GM21786 (cell line): ENCODE data around the gene C1RL.

Experiments used
- ATAC-seq: cut with Tn5 transposase; IDR thresholded peaks from one replicate; pipeline ENCODE4 v1.9.1; 2021; ENCODE audit not compliant: unreplicated experiment

C1RL gene

GRCh38 chr12:7137908-7138307, 28.9 kb upstream of the C1RL start:
- no peak for ATAC-seq

DNA sequence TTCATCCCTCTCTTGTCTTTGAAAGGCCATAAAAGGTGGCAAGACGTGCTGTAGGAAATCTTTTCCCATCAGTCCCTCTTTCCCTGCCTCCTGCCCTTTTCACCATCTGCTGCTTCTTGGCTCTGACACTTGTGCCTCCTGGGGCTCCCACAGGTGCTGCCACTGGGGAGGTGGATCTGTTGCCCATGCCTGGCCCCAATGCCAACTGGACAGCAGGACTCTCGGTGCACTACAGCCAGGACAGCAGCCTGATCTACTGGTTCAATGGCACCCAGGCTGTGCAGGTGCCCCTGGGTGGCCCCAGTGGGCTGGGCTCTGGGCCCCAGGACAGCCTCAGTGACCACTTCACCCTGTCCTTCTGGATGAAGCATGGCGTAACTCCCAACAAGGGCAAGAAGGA, 27.7 kb upstream of the C1RL start:
- ATAC-seq = no peak

DNA sequence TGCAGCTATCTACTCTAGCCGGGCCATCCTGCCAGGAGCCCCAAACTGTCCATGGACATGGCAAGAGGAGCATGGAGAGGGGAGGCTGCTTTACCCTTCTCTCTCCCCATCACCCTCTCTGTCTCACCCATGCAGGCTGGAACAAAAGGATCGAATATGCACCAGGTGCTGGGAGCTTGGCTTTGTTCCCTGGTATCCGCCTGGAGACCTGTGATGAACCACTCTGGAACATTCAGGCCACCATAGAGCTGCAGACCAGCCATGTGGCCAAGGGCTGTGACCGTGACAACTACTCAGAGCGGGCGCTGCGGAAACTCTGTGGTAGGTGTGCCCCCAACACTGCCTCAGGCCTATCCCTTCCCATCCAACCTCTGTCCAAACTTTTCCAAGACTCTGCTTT, 27.1 kb upstream of the C1RL start:
- no peak for ATAC-seq

DNA sequence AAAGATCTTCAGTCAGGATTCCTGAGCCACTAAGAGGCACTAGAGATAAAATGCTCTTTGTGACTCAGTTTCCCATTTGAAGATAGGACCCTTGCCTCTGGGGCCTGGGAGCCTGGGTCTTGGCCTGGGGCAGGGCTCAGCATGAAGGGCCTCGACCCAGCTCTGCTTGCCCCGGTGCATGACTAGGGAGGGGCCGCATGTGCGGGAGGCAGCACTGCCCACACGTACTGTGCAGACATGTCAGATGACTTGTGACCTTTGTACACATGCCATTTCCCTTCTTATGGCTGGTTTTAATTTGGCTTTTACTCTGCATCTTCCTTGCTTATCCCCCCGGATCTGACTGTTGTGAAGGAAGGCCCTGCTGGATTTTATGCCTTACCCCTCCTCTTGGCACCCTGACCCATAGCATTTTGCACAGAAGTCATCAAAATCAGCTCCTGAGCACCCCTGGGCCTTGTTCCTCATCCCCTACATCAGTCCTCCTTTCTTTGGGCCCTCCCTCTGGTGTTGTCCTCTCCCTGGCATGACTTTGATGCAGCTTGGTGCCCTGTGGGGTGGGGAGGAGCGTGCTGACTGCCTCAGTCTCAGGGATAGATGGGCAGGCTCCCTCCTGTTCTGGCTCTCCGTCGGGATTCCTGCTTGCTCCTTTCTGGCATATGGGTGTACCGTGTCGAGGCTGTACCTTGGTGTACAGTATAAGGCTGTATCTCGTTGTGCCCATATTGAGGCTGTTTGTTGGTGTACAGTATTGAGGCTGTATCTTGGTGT, 25.6 kb upstream of the C1RL start:
- no peak for ATAC-seq

DNA sequence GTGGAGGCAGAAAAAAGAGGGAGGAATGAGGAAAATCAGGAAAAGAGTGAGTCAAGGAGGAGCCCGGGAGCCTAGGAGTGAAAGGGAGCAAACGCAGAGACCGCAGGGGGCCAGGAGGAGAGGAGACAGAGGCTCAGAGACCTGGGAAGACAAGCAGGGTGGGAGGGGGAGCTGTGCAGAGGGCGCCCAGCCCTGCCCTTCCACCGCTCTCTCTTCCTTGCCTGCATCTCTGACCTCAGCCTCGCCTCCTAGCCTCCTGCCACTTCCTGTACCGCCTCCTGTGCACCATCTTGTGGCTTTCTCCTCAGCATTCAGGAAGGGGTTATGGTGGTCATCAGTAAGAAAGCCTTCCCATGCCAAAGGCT, 22.5 kb upstream of the C1RL start:
- no peak for ATAC-seq

DNA sequence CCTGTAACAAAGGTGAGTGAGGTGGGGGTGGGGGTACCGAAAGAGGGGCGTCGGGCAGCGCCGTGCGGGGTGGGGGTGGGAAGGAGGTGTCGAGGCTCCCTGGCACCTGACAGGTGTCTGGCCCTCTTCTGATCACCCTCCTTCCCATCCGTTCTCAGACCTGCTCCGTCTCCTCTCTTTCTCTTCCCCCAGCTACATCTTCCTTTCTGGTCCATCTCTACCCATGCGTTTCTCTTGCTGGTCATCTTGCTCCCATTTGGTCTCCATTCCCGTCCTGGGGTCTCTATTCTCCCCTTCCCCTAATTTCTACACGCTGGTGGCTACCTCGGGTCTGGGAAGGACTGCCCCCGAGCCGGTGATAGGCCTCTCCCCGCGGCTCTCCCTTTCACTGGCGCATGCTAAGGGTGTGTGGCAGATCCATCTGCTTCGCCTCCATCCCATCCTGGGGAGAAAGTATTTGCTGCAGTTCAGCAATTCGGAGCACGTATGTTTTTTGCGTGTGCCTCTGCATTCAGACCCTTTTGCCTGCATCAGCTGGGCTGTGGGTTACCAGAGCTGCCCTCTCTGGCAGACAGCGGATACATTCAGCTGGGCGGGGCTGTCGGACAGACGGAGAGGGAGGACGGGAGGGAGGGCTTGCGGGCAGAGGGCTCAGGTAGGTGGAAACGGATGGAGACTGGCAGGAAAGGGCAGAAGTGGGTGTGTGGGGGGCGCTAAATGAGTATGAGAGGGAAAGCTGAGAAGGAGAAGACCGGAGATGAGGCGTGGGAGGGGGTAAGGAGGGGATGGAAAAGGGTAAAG, 21.9 kb upstream of the C1RL start:
- peak; percentile 49 for ATAC-seq

DNA sequence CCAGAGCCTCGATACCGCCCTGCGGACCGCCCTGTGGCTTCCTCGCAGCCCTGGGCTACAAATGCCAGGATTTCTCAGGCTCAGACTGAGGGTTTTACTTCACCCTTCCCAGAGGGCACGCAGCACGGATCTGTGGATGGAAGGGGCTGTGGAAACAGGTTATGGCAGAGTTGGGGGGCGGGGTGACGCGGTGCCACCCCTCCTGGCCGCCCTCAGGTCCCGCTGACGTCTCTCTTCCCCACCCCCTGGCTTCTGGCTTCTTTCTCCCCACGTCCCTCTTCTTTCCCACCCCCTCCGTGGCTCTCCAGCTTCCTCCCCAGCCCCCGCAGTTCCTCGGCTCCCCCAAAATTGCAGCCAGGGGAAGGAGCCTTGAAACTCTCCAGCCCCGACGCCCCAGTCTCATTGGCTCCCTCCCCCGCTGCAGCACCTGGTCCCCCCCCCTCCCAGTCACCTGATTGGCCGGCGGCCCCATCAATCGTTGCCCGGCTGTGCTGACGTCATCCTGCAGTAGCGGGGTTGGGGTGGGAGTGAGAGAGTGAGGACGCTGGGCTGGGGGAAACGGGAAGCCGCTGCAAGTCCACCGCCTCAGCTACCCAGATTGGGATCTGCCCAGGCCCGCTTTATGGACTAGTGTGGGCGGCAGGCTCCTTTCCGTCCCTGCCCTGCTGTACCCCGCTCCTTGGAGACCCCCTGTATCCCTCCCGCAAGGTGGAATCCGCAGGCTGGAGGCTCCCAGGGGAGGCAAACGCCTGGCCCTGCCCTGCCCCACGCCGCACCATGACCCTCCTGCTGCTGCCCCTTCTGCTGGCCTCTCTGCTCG, 21.1 kb upstream of the C1RL start, which contains the start of gene CLSTN3:
TSS of gene CLSTN3 (plus strand) at position 500 of the 820 bp plus-strand sequence. CDS start at position 778, 278 bp downstream.
- peak; percentile 60 for ATAC-seq

DNA sequence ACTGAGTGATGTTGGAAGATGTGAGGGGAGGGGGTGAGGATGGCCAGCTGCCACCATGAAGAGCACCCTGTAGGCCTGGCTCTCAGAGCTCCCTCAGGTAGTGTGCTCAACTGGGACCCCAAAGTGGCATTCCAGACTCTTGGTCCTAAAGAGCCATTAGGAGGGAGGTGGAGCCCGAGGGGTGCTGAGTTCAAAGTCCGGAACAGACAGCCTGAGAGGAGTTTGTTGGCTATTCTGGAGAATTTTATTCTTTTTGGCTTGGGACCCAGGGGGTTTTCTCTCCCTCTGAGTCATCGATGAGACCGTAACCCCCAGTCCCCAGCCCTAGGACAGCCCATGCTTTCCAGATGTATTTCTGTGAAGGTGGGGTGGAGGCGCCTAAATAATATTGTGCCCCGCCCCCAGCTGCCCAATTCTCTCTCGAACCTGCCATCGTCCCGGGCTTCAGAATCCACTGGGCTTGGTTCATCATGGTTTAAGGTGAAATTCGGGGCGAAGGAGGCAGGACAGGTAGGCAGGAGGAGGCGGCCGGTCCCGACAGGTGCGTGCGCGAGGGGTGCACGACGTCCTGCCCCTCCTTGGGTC, 20.4 kb upstream of the C1RL start:
- ATAC-seq = no peak

DNA sequence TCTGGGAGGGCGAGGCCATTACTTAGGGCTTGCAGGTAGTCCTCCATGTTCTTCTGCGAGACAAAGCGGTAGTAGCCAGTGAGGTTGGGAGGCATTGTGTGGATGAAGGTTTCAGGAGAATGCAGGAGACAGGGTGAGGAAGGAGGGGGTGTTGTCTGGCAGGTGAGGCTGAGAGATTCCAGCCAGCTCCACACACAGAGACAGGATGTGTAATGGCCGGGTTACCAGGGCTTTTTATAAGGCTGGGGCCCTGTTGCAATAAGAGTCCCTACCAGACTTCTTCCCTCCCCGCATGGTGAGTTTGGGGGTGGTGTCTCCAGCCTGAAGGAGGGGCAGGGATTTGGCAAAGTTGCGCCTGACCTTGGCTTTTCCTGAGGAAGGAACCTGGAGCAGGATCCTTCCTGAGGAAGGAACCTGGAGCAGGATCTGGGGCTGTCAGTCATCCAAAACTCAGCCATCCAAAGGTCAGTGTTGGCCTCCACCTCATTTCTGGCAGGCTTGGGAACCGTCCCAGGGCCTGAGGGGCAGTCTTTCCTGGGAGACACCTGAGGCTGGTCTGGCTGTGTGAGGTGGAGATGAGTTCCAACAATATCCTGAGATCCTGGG, 19.8 kb upstream of the C1RL start, which contains the start of gene RBP5:
TSS of gene RBP5 (minus strand) at position 209 of the 606 bp plus-strand sequence. CDS start at position 95, 114 bp downstream.
- ATAC-seq = no peak

GRCh38 chr12:7127916-7128626, 19.1 kb upstream of the C1RL start:
- ATAC-seq = no peak

- no peak for ATAC-seq
Observed at GRCh38 chr12:7125632-7126227, 16.7 kb upstream of the C1RL start.

- ATAC-seq = no peak
Observed at GRCh38 chr12:7123806-7124522, 14.9 kb upstream of the C1RL start.

DNA sequence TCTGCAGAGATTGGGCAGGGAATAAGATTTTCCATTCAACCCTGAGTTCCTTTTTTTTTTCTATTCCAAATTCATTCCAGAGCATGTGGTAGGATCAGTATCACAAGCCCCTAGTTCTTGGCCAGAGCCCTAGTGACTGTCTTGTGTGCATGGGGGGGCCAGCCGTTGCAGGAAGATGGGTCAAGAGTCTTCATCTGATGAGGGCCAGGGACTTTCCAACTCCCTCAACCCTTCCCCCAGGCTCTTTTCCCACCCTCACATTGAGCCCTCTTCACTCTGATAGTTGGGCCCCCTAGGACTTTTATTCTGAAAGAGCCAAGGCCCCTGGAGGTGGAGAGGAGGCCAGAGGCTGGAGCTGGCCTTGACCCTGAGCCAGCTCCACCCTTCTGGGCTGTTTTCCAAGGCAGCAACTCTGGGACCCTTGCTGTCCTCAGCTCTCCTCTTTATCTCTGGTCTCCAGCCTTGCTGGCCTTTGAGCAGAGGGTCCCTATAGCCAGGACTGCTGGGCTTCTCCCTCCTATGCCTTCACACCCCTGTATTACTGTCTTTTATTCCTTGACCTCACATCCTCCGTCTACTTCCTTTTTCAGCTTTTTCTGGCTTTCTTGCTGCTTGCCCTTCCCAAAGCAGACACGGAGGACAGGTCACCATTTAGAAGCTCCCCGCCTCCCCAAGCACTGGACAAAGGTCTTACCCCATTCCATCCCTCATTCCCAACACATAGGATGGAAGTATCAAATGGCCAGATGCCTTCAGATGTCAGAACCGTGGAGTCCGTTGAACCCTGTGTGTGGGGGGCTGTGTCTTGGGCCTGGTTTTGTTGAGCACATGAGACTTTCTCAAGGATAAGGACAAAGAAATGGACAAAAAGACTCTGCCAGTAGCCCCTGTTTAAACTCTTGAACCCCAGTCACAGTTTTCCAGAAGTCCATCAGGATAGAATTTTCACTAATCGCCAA, 14.1 kb upstream of the C1RL start:
- ATAC-seq = no peak

DNA sequence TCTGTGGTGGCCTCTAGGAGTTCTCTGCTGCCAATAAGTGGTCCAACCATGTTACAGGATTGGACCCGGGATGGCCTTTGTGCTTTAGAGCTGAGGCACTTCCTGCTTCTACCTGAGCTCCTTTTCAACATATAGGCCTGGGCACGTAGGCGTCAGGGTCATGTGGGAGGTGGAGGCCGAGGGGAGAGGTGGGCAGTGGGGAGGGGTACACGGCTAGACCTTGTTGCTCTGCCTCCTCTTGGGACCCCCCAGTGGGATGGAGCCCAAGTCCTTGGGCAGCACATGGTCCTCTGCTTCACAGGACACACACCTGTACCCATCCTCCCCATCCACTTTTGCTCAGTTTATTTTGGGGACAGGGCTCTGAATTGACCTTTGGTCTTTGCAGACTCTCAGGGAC, 12.3 kb upstream of the C1RL start:
- ATAC-seq = no peak

DNA sequence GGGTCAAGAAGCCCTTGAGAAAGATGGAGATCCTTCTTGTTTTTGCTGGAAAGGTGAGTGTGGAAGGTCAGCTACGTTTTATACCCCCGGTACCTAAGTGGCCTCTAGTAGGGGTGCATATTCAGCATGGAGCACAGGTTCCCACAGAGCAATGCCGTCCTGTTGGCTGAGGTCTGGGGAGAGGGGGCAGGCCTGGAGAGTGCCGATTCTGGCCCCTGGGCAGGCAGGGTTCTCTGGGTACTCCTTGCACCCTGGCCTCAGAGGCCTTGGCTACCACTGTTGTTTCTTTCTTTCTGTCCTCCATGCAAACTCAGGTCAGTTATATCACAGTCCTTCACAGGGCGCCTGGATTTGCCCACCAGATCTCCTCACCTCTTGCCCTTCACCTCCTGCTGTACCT, 11.2 kb upstream of the C1RL start:
- no peak for ATAC-seq

DNA sequence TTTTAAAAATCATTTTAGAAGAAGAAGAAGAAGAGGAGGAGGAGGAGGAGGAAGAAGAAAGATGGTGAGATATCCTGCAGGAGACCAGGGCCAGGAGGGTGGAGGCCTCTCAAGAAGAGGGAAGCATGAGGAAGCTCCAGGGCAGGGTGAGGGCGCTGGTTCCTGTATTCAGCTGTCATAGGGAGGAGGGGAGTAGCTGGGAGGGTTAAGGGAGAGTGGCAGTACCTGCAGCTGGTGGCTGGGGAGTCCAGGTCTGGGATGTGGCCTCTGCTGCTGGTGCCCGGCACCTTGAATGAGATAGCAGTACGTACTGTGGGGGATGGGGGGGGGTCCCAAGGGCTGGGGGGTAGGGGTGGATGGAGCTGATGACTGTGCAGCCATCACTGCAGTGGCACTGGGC, 9.9 kb upstream of the C1RL start:
- no peak for ATAC-seq

- no peak for ATAC-seq
Observed at GRCh38 chr12:7117670-7118069, 8.7 kb upstream of the C1RL start.

DNA sequence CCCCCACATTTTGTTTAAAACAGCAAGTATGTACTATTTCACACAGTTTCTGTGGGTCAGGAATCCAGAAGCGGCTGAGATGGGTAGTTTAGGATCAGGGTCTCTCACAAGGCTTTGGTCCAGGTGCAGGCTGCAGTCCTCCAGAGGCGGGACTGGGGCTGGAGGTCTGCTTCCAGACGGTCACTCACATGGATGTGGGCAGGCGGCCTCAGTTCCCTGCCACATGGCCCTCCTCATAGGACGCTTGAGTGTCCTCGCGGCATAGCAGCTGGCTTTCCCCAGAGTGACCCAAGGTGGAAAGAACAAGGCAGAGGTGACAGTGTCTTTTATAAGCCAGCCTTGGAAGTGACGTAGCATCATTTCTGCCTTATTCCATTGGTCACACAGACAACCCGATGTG, 7.9 kb upstream of the C1RL start:
- ATAC-seq = no peak
